ENCODE data around the gene KCNIP1.
A peak's percentile ranks its signal among the peaks of the same experiment; 100 is the strongest.

Gene KCNIP1

GRCh38 chr5:170628691-170629565 is 125.1 kb downstream of the KCNIP1 start:
- DNase-seq (ENCODE audit: low read depth) = no peak

- DNase-seq (ENCODE audit: low read depth) = no peak
Measured at GRCh38 chr5:170629566-170630175, 125.9 kb downstream of the KCNIP1 start.

GRCh38 chr5:170630226-170630625 is 126.4 kb downstream of the KCNIP1 start:
- DNase-seq (ENCODE audit: low read depth) = no peak

GRCh38 chr5:170630711-170631141 is 126.9 kb downstream of the KCNIP1 start:
- no peak for DNase-seq (ENCODE audit: low read depth)

- no peak for DNase-seq (ENCODE audit: low read depth)
Measured at GRCh38 chr5:170631466-170632195, 127.8 kb downstream of the KCNIP1 start.

- no peak for DNase-seq (ENCODE audit: low read depth)
Measured at GRCh38 chr5:170632266-170632984, 128.6 kb downstream of the KCNIP1 start.

- peak; percentile 16 for DNase-seq (ENCODE audit: low read depth)
Measured at GRCh38 chr5:170632985-170633234, 129.1 kb downstream of the KCNIP1 start.

- no peak for DNase-seq (ENCODE audit: low read depth)
Measured at GRCh38 chr5:170633235-170634081, 129.6 kb downstream of the KCNIP1 start.

- DNase-seq (ENCODE audit: low read depth) = no peak
Measured at GRCh38 chr5:170634256-170634990, 130.6 kb downstream of the KCNIP1 start.

- DNase-seq (ENCODE audit: low read depth) = no peak
Measured at GRCh38 chr5:170635706-170636105, 131.9 kb downstream of the KCNIP1 start.

- no peak for DNase-seq (ENCODE audit: low read depth)
Measured at GRCh38 chr5:170636206-170636605, 132.4 kb downstream of the KCNIP1 start.

GRCh38 chr5:170636801-170637477 is 133.1 kb downstream of the KCNIP1 start:
- no peak for DNase-seq (ENCODE audit: low read depth)

- no peak for DNase-seq (ENCODE audit: low read depth)
Measured at GRCh38 chr5:170638051-170638450, 134.2 kb downstream of the KCNIP1 start.

- DNase-seq (ENCODE audit: low read depth) = peak; percentile 27
Measured at GRCh38 chr5:170638454-170639220, 134.8 kb downstream of the KCNIP1 start.

GRCh38 chr5:170639221-170639925 is 135.6 kb downstream of the KCNIP1 start:
- no peak for DNase-seq (ENCODE audit: low read depth)

GRCh38 chr5:170640731-170641588 is 137.1 kb downstream of the KCNIP1 start:
- DNase-seq (ENCODE audit: low read depth) = no peak

GRCh38 chr5:170641589-170642031 is 137.8 kb downstream of the KCNIP1 start:
- no peak for DNase-seq (ENCODE audit: low read depth)
